IPS DF 4.7 (cell line): ENCODE measurements around the gene KCNK1.

ENCODE experiments used
- DNase-seq: peaks from one replicate; pipeline ENCODE4 v3.0.0-alpha.2; 2013; ENCODE audit warnings: low spot score; ENCODE audit errors: extremely low read depth

Gene KCNK1

DNA sequence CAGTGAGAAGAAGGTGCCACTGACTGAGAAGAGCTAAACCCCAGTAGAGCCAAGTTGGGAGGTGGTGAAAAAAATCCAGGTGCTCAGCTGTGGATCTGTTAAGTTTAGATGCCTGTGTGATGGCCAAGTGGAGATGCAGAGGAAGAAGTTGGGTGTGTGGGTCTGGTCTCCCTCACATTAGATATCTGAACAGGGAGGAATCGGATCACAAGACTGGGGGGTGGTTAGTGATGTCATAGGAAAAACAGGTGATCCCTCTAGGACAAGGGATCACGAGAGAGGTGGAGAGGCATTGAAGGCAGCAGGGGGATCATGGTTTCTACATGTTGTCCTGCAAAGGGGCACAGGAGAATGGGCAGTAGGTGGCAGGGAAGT is 22.6 kb downstream of the KCNK1 start:
- no peak for DNase-seq

DNA sequence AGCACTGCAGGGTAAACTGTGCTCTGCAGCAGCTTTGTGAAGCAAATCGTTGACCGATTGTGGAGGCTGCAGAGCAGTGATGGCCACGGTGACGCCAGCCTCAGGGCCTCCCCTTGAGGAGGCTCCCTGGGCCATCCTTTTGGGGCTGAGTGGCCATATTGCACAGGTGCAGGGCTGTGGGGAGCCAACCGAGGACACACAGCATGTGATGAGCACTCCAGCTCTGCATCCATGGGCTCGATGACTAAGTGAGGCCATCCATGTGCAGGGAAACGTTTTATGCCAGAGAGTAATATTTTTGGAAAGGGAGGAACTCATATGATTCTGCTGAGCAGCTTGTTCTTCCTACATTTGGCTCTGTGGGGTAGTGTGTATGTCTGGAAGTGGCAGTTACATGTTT is 24.6 kb downstream of the KCNK1 start:
- DNase-seq = no peak

DNA sequence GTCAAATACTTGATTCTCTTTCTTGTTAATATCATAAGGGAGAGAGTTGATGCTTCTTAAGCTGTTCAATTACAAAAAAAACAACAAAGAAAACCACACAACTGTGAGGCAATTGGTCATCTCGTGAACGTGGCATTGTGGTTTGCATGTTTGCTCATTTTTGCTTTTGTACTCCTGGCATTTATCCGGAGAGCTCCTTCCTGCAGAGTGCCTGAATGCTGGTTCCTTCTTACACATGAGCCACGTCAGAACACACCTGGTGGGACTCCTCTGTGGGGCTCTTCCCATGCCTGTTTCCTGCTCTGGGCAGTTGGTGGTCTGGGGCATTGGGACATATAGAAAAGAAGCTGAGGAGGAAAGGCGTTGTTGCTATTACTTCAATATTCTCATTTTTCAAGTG is 25.7 kb downstream of the KCNK1 start:
- DNase-seq = no peak

DNA sequence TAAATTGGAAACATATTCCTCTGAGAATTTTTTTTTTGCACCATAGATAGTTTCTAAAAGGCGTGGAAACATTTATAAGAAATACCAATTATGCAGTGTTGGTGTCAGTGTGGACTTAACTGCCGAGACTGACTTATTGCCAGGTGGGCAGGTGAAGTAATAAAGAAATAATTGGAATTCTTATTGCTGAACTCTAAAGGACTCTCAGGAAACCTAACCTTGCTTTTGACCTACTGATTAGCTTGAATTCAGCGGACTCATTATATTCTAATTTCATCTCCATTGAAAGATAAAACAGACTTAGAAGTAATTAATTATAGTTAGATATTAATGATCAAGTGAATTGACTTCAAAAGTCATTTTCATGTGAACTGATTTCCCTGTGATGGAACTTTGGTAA is 26.3 kb downstream of the KCNK1 start:
- DNase-seq = no peak

DNA sequence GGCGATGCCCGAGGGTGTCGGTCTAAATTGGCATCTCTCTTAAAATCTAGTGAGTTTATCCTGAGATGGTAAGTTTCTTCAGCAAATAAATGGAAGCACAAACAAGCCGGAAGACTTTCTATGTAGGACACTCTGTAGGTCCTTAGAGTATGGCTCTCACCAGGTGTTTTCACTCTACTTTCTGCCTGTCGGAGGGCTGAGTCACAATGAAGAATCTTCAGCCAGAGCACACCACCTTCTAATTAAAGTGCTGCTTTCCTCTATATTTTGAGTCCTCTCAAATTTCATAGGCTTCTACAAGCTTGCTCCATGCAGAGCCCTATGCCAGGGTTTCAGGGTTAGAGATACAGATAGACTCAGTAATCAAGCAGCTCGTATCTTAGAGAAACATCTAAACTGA is 27.1 kb downstream of the KCNK1 start:
- DNase-seq = no peak

DNA sequence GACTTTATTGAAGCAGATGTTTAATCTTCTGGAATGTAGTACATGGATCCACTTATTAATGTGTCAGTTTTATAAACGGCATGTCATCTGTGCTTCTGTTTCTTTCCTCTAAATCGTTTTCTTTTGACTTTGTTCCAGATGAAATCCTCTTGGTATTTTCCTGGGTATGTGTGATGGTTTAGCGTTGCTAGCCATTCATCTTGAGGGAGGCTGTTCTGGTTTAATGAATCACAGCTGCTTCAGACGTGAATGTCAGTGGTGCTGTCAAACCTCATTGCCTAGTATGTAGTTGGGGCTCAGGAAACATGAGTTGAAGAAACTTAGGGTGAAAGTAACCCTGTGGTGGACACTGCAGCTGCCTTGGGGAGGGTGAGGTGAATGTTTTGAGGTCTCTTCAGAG is 33.2 kb downstream of the KCNK1 start:
- no peak for DNase-seq

DNA sequence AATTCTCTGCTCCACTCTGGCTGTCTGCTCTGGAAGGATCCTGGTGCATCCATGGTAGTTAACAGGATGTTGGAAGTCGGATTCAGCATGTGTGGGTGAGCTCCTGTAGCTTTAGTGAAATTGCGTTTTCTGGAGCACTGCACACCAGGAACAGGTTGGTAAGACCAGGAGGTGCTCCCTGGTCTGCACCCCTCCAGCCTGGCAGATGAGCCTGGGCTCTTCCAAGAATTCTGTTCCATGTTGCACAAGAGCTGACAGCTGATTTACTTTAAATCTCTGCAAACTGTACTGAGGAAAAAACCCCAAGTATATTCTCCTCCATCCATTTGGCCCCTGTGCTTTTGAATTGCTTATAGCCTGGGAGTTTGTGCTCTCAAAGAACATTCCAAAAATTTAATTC is 33.7 kb downstream of the KCNK1 start:
- DNase-seq = no peak

DNA sequence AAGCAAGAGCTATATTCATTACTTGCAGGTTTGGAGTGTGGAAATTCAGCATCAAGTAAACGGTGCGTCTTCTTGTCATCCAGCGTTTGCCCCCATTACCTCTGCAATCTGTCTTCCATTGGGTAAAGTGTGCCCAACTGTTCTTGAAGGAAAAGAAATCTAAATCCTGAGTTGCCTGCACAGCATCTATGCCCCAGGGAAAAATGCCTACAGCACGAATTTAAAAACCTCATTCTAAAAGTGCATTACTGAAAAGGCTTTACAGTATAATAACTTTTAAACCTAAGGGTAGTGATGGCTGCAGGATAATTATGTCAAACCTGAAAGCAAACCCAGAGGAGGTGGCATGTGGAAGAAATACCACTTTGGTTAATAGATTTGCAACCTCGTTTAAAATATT is 37.2 kb downstream of the KCNK1 start:
- no peak for DNase-seq

DNA sequence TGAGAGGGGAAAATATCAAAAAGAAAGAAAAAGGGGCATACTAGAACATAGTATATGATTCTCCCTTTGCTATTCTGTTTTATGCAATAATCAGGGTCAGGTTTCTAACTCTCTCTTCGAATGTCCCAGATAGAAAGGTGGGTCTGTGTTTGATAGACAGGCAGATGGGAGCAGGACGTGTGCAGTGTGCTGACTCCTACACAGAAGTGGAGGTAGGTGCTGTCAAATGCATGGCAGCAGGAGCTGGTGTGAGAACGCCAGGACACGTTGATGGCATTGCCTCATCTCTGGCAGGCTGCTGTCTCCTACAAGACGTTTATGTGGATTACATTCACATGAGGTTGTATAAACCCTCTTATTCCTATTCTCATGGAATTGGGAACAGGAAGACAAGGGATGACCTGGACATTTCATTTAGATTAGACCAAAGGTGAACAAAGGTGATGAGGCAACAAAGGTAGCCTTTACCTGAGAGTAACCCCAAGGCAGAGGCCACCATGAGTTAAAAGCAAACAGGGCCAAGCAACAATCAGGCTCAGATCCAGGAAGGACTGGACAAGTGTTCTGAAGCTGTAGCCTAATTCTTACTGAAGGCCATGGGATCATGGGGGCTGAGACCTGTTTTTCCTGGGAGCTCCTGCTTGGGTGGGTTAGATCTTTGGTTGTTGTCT is 37.8 kb downstream of the KCNK1 start:
- DNase-seq = no peak

DNA sequence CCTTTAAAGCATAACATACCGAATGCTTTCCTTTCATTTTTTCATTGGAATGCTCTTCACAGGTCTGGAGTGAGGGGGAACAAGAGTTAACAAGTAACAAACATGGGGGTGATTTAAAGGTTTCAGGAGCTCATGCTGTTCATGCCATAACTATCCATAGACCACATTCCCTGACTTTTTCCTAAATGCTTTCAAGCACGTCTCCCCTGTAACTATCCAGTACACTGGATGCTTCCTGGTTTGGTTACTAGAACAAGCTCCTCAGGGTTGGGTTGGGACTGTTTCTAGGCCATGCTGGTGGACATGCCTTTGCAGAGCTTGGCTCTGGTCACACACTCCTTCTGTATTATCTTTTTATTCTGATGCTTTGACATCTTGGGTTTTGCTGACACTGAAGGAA is 38.6 kb downstream of the KCNK1 start:
- no peak for DNase-seq

DNA sequence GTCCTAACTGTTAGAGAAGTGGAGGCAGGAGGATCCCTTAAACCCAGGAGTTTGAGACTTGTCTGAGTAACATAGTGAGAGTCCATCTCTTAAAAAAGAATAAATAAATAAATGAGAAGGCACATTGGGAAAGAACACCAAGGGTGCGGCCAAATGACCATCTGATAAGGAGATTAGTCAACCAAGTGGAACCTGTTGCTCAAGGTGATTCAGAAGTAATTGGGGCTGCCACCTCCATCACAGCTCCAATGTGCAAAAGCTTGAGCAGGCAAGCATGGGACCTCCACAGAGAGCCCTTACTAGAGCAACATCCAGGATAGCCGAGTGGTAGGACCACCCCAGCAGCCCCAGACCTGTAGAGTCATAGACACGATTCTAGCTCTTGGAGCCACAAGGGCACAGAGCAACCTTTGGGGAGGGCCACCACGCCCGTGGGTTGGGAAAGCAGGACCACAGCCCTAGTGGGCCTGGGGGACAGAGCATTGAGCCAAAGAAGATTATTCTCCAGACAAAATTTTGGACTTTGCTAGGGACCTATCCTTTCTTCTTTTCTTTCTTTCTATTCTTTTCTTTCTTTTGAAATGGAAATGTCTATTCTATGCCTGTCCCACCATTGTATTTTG is 40.9 kb downstream of the KCNK1 start:
- no peak for DNase-seq

DNA sequence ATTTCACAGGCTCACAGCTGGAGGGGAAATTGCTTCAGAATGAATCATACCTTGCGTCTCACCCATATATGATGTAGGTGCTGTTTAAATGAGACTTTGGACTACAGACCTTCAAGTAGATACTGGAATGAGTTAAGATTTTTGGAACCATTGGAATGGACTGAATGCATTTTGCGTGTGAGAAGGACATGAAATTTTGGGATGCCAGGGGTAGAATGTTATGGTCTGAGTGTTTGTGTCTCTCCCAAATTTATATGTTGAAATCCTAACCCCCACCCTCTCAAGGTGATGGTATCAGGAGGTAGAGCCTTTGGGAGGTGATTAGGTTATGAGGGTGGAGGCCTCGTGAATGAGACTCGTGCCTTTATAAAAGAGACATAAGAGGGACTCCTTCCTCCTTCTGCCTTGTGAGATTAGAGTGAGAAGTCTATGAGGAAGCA is 41.4 kb downstream of the KCNK1 start:
- DNase-seq = no peak

DNA sequence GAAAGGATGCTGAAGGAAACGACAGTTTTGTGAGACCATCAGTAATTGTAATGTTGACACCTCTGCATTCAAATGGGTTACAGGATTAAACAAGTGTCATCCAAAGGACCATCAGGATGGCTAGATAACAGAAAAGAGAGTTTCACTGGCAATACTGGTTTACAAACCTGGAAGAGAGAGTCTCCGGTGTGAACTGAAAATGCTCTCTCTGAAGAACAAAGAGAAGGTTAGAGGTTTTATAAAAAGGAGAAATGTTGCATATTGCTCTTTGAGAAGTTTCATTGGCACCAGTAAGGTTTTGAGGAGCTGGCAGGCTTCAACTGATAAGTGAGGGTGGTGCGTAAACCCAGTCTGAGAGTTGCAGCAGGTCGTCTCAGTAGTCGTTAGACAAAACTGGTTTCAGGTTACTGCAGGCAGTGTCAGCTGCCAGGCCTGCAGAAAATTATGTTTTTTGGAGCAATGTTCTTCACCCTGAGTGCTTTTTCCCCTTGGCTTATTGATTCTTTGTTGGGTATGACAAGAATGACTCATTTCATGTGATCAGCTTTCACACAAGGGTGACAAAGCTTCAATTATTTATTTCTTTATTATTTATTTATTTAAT is 42.2 kb downstream of the KCNK1 start:
- no peak for DNase-seq

DNA sequence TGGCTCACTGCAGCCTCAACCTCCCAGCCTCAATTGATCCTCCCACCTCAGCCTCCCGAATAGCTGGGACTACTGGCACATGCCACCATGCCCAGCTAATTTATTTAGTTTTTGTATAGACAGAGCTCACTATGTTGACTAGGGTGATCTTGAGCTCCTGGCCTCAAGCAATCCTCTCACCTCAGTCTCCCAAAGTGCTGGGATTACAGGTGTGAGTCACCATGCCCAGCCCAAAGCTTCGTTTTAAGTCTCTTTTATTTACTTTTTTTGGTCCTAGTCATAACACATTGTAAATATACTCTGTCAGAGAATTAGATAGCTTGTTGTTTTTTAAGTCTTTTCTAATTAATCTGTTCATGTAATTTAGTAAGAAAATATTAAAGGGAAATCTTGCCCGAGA is 42.8 kb downstream of the KCNK1 start:
- DNase-seq = no peak

DNA sequence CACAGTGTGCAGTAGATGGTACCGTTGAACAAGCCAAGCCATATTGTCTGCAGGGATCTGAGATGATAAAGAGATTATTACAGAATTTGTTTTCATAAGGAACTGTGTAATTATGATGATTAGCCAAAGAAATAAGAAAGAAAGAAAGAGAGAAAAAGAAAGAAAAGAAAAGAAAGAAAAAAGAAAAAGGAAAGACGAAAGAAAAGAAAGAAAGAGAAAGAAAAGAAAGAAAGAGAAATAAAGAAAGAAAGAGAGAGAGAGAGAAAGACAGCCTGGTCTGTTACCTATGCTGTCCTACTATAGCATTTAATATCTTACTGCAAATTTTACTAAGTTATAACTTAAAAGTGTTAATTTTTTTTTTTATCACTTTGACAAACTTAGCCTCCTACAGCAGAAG is 43.6 kb downstream of the KCNK1 start:
- DNase-seq = no peak

DNA sequence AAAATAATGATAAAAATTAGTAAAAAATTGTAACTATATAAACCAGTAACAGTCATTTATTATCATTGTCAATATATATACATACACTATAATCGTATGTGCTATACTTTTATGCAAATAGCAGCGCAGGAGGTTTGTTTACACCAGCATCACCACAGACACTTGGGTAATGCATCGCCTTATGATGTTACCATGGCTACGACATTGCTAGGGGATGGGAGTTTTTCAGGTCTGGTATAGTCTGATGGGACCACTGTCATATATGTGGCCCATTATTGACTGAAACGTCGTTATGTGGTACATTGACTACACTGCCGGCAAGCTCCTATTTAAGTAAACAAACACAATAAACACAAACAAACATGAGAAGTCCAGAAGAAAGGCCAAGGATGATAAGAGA is 45.6 kb downstream of the KCNK1 start:
- no peak for DNase-seq

DNA sequence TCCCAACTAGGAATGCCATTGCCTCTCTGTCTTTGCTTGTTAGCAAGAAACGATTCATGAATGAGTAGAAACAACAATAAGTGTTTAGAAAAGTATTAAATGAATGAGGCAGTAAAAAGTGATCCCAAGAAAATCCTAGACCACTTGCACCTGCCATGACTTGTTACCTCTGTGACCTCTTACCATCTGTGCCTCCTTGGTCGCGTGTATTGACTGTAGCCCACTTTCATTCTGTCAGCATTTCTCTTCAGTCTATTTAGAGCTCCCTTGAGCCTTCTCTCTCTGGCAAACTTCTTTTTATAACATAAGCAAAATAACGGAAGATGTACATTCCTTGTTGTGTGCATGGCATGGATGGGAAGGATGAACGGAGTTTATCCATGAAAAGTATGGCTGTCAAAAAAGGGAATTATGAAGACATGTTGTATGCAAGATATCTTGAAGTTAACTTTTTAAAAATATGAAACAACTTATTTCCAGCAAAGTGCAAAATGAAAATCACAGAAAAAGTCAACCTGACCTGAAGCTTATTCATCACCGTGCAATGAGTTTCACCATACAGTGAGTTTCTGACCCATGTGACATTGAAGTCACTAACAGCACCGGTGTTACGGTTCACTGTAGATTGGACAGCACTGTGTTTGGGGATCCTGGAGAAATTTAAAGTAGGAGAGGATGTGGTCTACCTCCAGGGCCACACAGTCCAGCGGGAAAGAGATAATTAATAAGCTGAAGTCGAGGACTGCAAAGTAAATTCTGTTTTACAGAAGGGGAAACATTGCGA is 47.7 kb downstream of the KCNK1 start:
- DNase-seq = no peak

DNA sequence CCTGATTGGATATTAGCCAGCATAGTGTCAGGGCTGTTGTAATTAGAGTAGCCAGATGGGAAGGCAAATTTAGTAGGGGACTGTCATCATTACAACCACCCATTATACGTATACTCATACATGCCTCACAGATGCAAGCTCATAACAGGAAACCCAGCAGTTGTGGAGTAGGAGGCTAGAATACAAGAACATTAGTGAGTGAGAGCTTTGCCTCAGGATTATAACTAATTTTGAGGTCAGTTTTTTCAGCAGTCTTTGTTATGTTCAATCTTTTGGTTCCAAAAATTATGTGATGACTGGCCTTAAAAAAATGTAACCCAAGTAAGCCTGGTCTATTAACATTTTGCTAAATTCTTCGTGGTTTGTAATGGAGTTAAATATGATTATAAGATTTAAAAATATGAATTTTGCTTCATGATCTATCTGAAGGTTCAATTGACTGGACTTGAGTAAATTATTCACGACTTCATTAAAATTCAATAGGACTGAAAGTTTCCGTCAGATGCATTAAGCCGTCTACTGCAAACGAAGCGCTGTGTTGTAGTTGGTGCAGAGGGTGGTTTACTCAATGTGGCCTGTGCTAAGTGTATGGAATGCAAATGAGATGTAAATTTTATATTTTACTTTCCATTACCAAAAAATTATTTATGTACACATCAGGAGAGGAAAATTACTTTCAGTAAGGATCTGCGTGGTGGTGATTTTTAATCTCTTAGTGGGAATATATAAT is 48.8 kb downstream of the KCNK1 start:
- no peak for DNase-seq

DNA sequence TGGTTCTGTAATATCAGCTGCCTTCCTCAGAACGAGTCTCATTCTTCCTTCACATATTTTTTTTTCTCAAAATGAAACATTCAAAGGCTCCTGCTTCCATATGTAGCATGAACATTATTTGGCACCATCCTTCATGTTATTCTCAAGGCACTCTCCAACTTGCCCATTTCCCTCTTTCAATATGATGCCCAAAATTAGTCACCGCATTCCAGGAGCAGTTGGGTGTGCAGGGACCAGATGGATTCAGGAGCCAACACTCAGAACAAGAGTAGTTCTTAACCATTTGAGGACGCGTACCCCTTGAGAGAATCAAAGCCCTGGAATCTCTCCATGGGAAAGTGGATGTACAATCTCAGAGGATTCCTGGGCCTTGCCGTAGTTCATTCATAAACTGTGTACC is 50.3 kb downstream of the KCNK1 start:
- no peak for DNase-seq

DNA sequence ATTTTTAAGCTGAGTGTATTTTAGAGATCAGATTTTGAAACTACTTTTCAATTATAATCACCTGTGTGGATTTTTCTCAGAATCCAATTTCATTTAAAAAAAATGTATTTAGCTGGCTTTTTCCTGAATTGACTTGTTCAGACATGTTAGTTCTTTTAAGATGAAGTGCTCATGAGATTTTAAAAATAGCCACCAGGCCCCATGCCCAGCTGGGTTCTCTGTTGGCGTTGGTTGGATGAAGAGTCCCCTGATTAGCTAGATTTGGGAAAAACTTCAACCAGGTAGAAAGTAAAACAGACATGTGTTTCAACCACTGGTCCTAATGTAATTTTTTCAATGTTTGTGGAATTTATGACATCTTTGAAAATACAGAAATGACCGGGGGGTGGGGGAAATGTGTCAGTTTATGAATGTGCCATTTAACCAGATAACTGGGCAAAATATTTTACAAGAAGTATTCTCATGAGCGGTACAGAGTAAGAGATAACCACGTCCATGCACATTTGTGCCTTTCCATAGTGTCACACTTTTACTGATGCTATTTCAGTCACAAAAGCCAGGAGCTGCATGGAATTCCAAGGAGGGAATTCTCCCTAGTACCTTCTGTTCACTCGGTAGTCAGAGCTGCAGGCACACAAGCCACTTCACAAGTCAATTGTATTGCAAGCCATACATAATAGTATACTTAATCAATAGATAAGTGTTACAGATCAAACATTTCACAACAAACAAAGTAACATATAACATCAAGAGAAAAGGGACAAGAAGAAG is 51.1 kb downstream of the KCNK1 start:
- no peak for DNase-seq
